LNCAP (cell line): Measurements from ENCODE around the gene TAS2R16.

ENCODE experiments used
- CTCF ChIP-seq: fragments of 450-650 bp; IDR thresholded peaks from 2 replicates; pipeline ENCODE4 v1.5.1; 2017; ENCODE audit warnings: mild to moderate bottlenecking

Gene TAS2R16

GRCh38 chr7:122972056-122972455 is 23.4 kb downstream of the TAS2R16 start:
- no peak for TF ChIP-seq CTCF

GRCh38 chr7:122970740-122971725 is 24.5 kb downstream of the TAS2R16 start:
- no peak for TF ChIP-seq CTCF

- no peak for TF ChIP-seq CTCF
Observed at GRCh38 chr7:122968389-122968788, 27.1 kb downstream of the TAS2R16 start.

- TF ChIP-seq CTCF, result no peak
Observed at GRCh38 chr7:122965306-122965705, 30.2 kb downstream of the TAS2R16 start.

- TF ChIP-seq CTCF, result no peak
Observed at GRCh38 chr7:122951006-122951405, 44.5 kb downstream of the TAS2R16 start.

GRCh38 chr7:122949186-122949585 is 46.3 kb downstream of the TAS2R16 start:
- no peak for TF ChIP-seq CTCF
